ENCODE data around the gene SMYD1. TPM values are rescaled to one million over a fixed set of nuclear protein-coding genes. Genes with fewer than 3 reads are reported as not detected.
"Not testable (repeated sequence)": the region's sequence is repeated elsewhere in the genome, so short reads cannot be mapped to it uniquely, and the experiment has no call there.

The SMYD1 gene
- total RNA-seq (ENCODE audit: unreplicated experiment): 0.25 TPM
- long read RNA-seq, partial matches to known transcripts: 1 of 1 reads
- long read RNA-seq, other reads (novel, unspliced or antisense): 0 of 1 reads

GRCh38 chr2:88067598-88067997, at the start of gene SMYD1:
Gene SMYD1 (plus strand): TSS chr2:88067825. CDS start chr2:88067865, 40 bp downstream.
- no peak for DNase-seq
- H3K4me3 Mint-ChIP-seq (ENCODE audit: unreplicated experiment): no peak within 1 kb of the TSS
- no peak for TF ChIP-seq CTCF (IDR thresholded peaks at IDR 0.05; ENCODE audit: partially characterized antibody, unreplicated experiment)
- H3K27ac Mint-ChIP-seq (ENCODE audit: unreplicated experiment): no peak within 1 kb of the TSS
- H3K4me1 Mint-ChIP-seq (ENCODE audit: low read depth, unreplicated experiment): peaks cover 10% of the 10 kb centered on the region
- no peaks in the 10 kb centered on the region for H3K27me3 Mint-ChIP-seq (ENCODE audit: unreplicated experiment)
- no peaks in the 10 kb centered on the region for H3K9me3 Mint-ChIP-seq (ENCODE audit: unreplicated experiment)
- H3K36me3 Mint-ChIP-seq (ENCODE audit: unreplicated experiment): no peaks in the 10 kb centered on the region

GRCh38 chr2:88018077-88018805, 49.4 kb upstream of the SMYD1 start:
- not testable (repeated sequence) for H3K27ac Mint-ChIP-seq (ENCODE audit: unreplicated experiment); H3K36me3 Mint-ChIP-seq (ENCODE audit: unreplicated experiment); H3K4me3 Mint-ChIP-seq (ENCODE audit: unreplicated experiment); H3K4me1 Mint-ChIP-seq (ENCODE audit: low read depth, unreplicated experiment); DNase-seq
- H3K27me3 Mint-ChIP-seq (ENCODE audit: unreplicated experiment): peaks cover 15% of the 10 kb centered on the region
- peaks cover 11% of the 10 kb centered on the region for H3K9me3 Mint-ChIP-seq (ENCODE audit: unreplicated experiment)

- H3K9me3 Mint-ChIP-seq (ENCODE audit: unreplicated experiment): peaks cover 11% of the 10 kb centered on the region
- H3K4me1 Mint-ChIP-seq (ENCODE audit: low read depth, unreplicated experiment): peaks cover 3% of the 10 kb centered on the region
- peaks cover 15% of the 10 kb centered on the region for H3K27me3 Mint-ChIP-seq (ENCODE audit: unreplicated experiment)
- TF ChIP-seq CTCF (IDR thresholded peaks at IDR 0.05; ENCODE audit: partially characterized antibody, unreplicated experiment): no peak
- no peak overlapping the region for H3K4me3 Mint-ChIP-seq (ENCODE audit: unreplicated experiment)
- H3K27ac Mint-ChIP-seq (ENCODE audit: unreplicated experiment): no peak overlapping the region
- H3K36me3 Mint-ChIP-seq (ENCODE audit: unreplicated experiment): no peaks in the 10 kb centered on the region
- DNase-seq: no peak
These were observed 48.7 kb upstream of the SMYD1 start for GRCh38 chr2:88018909-88019308.

GRCh38 chr2:88019985-88020384, 47.6 kb upstream of the SMYD1 start:
- peaks cover 15% of the 10 kb centered on the region for H3K27me3 Mint-ChIP-seq (ENCODE audit: unreplicated experiment)
- peaks cover 3% of the 10 kb centered on the region for H3K4me1 Mint-ChIP-seq (ENCODE audit: low read depth, unreplicated experiment)
- no peaks in the 10 kb centered on the region for H3K36me3 Mint-ChIP-seq (ENCODE audit: unreplicated experiment)
- no peak for TF ChIP-seq CTCF (IDR thresholded peaks at IDR 0.05; ENCODE audit: partially characterized antibody, unreplicated experiment)
- no peak overlapping the region for H3K27ac Mint-ChIP-seq (ENCODE audit: unreplicated experiment)
- no peak for DNase-seq
- no peak overlapping the region for H3K4me3 Mint-ChIP-seq (ENCODE audit: unreplicated experiment)
- H3K9me3 Mint-ChIP-seq (ENCODE audit: unreplicated experiment): peaks cover 11% of the 10 kb centered on the region

GRCh38 chr2:88022669-88022921, 45.0 kb upstream of the SMYD1 start:
- DNase-seq: no peak
- H3K9me3 Mint-ChIP-seq (ENCODE audit: unreplicated experiment): peaks cover 2% of the 10 kb centered on the region
- H3K4me1 Mint-ChIP-seq (ENCODE audit: low read depth, unreplicated experiment): peaks cover 8% of the 10 kb centered on the region

More at GRCh38 chr2:88022669-88022921, 45.0 kb upstream of the SMYD1 start:
- Mint-ChIP-seq H3K4me3 (ENCODE audit: unreplicated experiment) (no peak overlapping the region), H3K27me3 (ENCODE audit: unreplicated experiment) (peaks cover 5% of the 10 kb centered on the region), H3K27ac (ENCODE audit: unreplicated experiment) (no peak overlapping the region), H3K36me3 (ENCODE audit: unreplicated experiment) (no peaks in the 10 kb centered on the region)
- TF ChIP-seq CTCF (IDR thresholded peaks at IDR 0.05; ENCODE audit: partially characterized antibody, unreplicated experiment): no peak
